Chondrocyte (in vitro differentiated cells): Measurements from ENCODE around the gene AQP12A. TPM values are rescaled to one million over a fixed set of nuclear protein-coding genes. Genes with fewer than 3 reads are reported as not detected.

ENCODE experiments used
- DNase-seq: peaks from one replicate; pipeline ENCODE4 v3.0.0; 2021; ENCODE audit warnings: mixed read lengths, low spot score
- H3K27ac Mint-ChIP-seq: one replicate; pipeline ENCODE4 v1.8.0; 2021; ENCODE audit warnings: mild to moderate bottlenecking, moderate library complexity, mixed read lengths; ENCODE audit not compliant: unreplicated experiment
- H3K27me3 Mint-ChIP-seq: 2 replicates; pipeline ENCODE4 v1.8.0; 2021; ENCODE audit warnings: low read depth, mixed read lengths
- H3K36me3 Mint-ChIP-seq: 2 replicates; pipeline ENCODE4 v1.8.0; 2021; ENCODE audit warnings: low read depth, mixed read lengths
- H3K4me1 Mint-ChIP-seq: 2 replicates; pipeline ENCODE4 v1.8.0; 2021; ENCODE audit warnings: low read depth, mild to moderate bottlenecking, mixed read lengths
- H3K4me3 Mint-ChIP-seq: one replicate; pipeline ENCODE4 v1.8.0; 2021; ENCODE audit warnings: mild to moderate bottlenecking, moderate library complexity, mixed read lengths; ENCODE audit not compliant: unreplicated experiment
- H3K9me3 Mint-ChIP-seq: 2 replicates; pipeline ENCODE4 v1.8.0; 2021; ENCODE audit warnings: low read depth, mixed read lengths
- CTCF ChIP-seq: fragments of 200-600 bp; sonication (generic); IDR thresholded peaks from 2 replicates; pipeline ENCODE4 v1.5.0; 2021; ENCODE audit warnings: antibody characterized with exemption, mild to moderate bottlenecking, moderate library complexity
- total RNA-seq: library from RNA; stranded (reverse); gene quantifications from 3 replicates; pipeline ENCODE4 v1.2.1, GENCODE V29; 2021

AQP12A gene
- total RNA-seq, 1 donor from 2014 or later = not detected

- TF ChIP-seq CTCF = no peak
- Mint-ChIP-seq H3K4me3 (no peak overlapping the region), H3K27ac (no peak overlapping the region), H3K9me3 (no peaks in the 10 kb centered on the region), H3K36me3 (peaks cover 3% of the 10 kb centered on the region), H3K4me1 (no peaks in the 10 kb centered on the region), H3K27me3 (no peaks in the 10 kb centered on the region)
- no peak for DNase-seq
Measured at GRCh38 chr2:240722376-240722775, 30.7 kb downstream of the AQP12A start.

DNA sequence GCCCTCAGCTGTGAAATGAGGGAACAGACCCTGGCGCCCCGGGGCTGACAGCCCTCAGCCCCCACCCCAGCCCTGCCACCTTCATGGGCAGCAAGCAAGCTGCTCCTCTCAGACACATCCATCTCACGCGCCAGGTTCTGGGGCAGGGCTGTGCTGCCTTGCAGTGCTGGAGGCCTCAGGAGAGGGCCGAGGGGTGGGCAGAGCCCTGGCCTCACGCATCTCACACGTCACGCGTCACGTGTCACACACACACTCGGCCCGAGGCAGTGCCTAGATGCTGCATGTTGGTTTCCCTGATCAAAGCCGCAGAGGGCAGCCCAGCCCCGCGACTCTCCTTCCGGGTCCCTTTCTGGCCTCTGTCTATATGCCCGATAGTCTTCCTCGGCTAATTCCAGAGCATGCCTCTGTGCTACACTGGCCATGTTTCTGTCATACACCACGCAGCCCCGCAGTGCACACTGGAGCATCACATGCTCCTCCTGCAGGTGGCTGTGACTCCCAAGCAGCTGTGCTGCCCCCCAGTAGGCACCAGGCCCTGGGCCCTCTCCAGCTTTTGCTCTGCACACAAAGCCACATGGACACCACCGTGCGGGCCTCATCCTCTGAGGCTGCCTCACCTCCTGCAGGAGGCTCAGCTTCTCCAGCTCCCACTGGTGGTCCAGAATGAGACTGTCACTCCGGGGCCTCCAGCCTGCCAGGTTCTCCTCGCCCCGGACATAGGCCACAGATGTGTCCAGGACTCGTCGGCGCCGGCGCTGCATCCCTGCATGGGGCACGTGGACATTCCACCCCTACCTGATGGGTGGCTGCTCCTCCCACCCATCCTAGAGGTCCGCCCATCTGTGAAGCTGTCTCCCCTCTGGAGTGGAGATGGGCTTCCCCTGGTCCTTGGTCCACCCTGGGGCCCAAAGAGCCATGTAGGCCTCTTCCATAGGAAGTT lies 31.4 kb downstream of the AQP12A start:
- no peak overlapping the region for H3K4me3 Mint-ChIP-seq
- H3K36me3 Mint-ChIP-seq = peaks cover 5% of the 10 kb centered on the region
- H3K4me1 Mint-ChIP-seq = no peaks in the 10 kb centered on the region
- peak; percentile 17 for TF ChIP-seq CTCF
- no peaks in the 10 kb centered on the region for H3K27me3 Mint-ChIP-seq
- H3K27ac Mint-ChIP-seq = no peak overlapping the region
- DNase-seq = no peak
- H3K9me3 Mint-ChIP-seq = no peaks in the 10 kb centered on the region

DNA sequence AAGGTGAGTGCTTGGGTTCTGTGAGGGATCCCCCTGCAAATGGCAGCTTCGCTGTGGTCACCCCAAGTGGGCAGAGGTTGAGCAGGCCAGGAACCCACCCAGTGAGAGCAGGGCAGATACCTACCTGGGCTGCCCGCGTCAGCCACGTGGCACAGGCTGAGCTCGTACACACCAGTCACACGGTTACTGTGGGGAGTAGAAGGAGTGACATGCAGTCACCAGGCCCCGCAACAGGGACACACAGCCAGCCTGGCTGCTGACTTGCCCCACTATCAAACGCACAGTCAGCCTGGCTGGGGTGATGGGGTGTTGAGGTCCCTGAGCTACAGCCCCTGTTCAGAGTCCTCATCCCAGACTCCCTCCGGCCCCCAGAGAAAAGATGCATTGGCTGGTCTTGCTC lies 32.2 kb downstream of the AQP12A start:
- TF ChIP-seq CTCF = no peak
- Mint-ChIP-seq H3K9me3 (no peaks in the 10 kb centered on the region), H3K27ac (no peak overlapping the region), H3K4me3 (no peak overlapping the region), H3K27me3 (no peaks in the 10 kb centered on the region), H3K4me1 (no peaks in the 10 kb centered on the region), H3K36me3 (peaks cover 6% of the 10 kb centered on the region)
- no peak for DNase-seq

GRCh38 chr2:240724431-240724830 lies 32.8 kb downstream of the AQP12A start:
- Mint-ChIP-seq H3K27me3 (no peaks in the 10 kb centered on the region), H3K4me1 (no peaks in the 10 kb centered on the region), H3K9me3 (no peaks in the 10 kb centered on the region), H3K36me3 (peaks cover 6% of the 10 kb centered on the region), H3K27ac (no peak overlapping the region), H3K4me3 (no peak overlapping the region)
- no peak for TF ChIP-seq CTCF
- no peak for DNase-seq

- H3K9me3 Mint-ChIP-seq = no peaks in the 10 kb centered on the region
- H3K27ac Mint-ChIP-seq = no peak overlapping the region
- H3K4me1 Mint-ChIP-seq = no peaks in the 10 kb centered on the region
- peaks cover 6% of the 10 kb centered on the region for H3K36me3 Mint-ChIP-seq
- H3K27me3 Mint-ChIP-seq = no peaks in the 10 kb centered on the region
- TF ChIP-seq CTCF = no peak
- DNase-seq = no peak
- H3K4me3 Mint-ChIP-seq = no peak overlapping the region
Measured at GRCh38 chr2:240725266-240725665, 33.6 kb downstream of the AQP12A start.
